ENCODE results near the gene SLC17A1.
"Not testable (repeated sequence)": the region's sequence is repeated elsewhere in the genome, so short reads cannot be mapped to it uniquely, and the experiment has no call there.

SLC17A1 gene

GRCh38 chr6:25755483-25755882 is 76.4 kb downstream of the SLC17A1 start:
- no peak for DNase-seq

GRCh38 chr6:25754535-25754934 is 77.3 kb downstream of the SLC17A1 start, which contains the start of gene SLC17A4:
TSS of gene SLC17A4 (plus strand) at chr6:25754742. CDS start at chr6:25761963, 7,221 bp downstream.
- no peak for DNase-seq

GRCh38 chr6:25753079-25753478 is 78.8 kb downstream of the SLC17A1 start:
- DNase-seq = no peak

- DNase-seq = no peak
These were observed 80.9 kb downstream of the SLC17A1 start for GRCh38 chr6:25750906-25751305.

GRCh38 chr6:25749837-25750236 is 82.0 kb downstream of the SLC17A1 start:
- no peak for DNase-seq

GRCh38 chr6:25748601-25749517 is 83.0 kb downstream of the SLC17A1 start:
- DNase-seq = not testable (repeated sequence)

- no peak for DNase-seq
These were observed 83.8 kb downstream of the SLC17A1 start for GRCh38 chr6:25748049-25748448.

GRCh38 chr6:25747477-25747876 is 84.4 kb downstream of the SLC17A1 start:
- no peak for DNase-seq

GRCh38 chr6:25746968-25747367 is 84.9 kb downstream of the SLC17A1 start:
- DNase-seq = no peak

- DNase-seq = no peak
These were observed 86.0 kb downstream of the SLC17A1 start for GRCh38 chr6:25745836-25746235.

- no peak for DNase-seq
These were observed 88.0 kb downstream of the SLC17A1 start for GRCh38 chr6:25743868-25744267.

GRCh38 chr6:25735261-25735660 is 96.6 kb downstream of the SLC17A1 start:
- DNase-seq = no peak
